Activated naive CD4-positive, alpha-beta T cell treated with anti-CD3 and anti-CD28 coated beads for 36 hours (primary cell): ENCODE measurements around the gene YEATS2. TPM values are rescaled to one million over a fixed set of nuclear protein-coding genes. Genes with fewer than 3 reads are reported as not detected.
"Not testable (repeated sequence)": the region's sequence is repeated elsewhere in the genome, so short reads cannot be mapped to it uniquely, and the experiment has no call there.

Experiments
- CTCF ChIA-PET: fragments of 350-600 bp; sonication (Branson Sonifier 250); formaldehyde crosslinking; loops from one replicate; lab custom pipeline; 2021; ENCODE audit warnings: antibody characterized with exemption; lab: Charles Lee
- DNase-seq: peaks from one replicate; pipeline ENCODE4 v3.0.0-alpha.2; 2020
- H3K27ac Mint-ChIP-seq: one replicate; pipeline ENCODE4 v1.8.0; 2021; ENCODE audit warnings: mild to moderate bottlenecking, mixed read lengths
- H3K27me3 Mint-ChIP-seq: one replicate; pipeline ENCODE4 v1.8.0; 2021; ENCODE audit warnings: low read depth, mixed read lengths
- H3K36me3 Mint-ChIP-seq: one replicate; pipeline ENCODE4 v1.8.0; 2021; ENCODE audit warnings: low read depth, mixed read lengths
- H3K4me1 Mint-ChIP-seq: one replicate; pipeline ENCODE4 v1.8.0; 2021; ENCODE audit warnings: low read depth, mixed read lengths
- H3K4me3 Mint-ChIP-seq: one replicate; pipeline ENCODE4 v1.8.0; 2021; ENCODE audit warnings: mild to moderate bottlenecking, moderate library complexity, mixed read lengths
- H3K9me3 Mint-ChIP-seq: one replicate; pipeline ENCODE4 v1.8.0; 2021; ENCODE audit warnings: mixed read lengths
- intact Hi-C: fragments of 100-400 bp; cut with micrococcal nuclease; formaldehyde crosslinking; loops from one replicate; pipeline ENCODE4 v1.15.1; 2023
- total RNA-seq, 2 experiments: library from RNA; stranded (reverse); gene quantifications; one replicate each; pipeline ENCODE4 v1.2.3, GENCODE V29; 2021

YEATS2 gene
- total RNA-seq, 2 experiments from 2014 or later, result 38.1 to 39.0 TPM

- CTCF ChIA-PET, result interaction anchor here (0.6 to 1.0 kb wide), 2 partner anchors 109 to 266 kb away, joined by 3 read pairs; no protein-coding TSS in a partner anchor
- intact Hi-C loops, result no loop called here
- Mint-ChIP-seq H3K36me3 (peaks cover 58% of the 10 kb centered on the region), H3K4me3 (no peak overlapping the region), H3K9me3 (no peaks in the 10 kb centered on the region), H3K27ac (no peak overlapping the region), H3K27me3 (no peaks in the 10 kb centered on the region), H3K4me1 (no peaks in the 10 kb centered on the region)
- no peak for DNase-seq
These were observed 30.6 kb downstream of the YEATS2 start for GRCh38 chr3:183728204-183728603.

DNA sequence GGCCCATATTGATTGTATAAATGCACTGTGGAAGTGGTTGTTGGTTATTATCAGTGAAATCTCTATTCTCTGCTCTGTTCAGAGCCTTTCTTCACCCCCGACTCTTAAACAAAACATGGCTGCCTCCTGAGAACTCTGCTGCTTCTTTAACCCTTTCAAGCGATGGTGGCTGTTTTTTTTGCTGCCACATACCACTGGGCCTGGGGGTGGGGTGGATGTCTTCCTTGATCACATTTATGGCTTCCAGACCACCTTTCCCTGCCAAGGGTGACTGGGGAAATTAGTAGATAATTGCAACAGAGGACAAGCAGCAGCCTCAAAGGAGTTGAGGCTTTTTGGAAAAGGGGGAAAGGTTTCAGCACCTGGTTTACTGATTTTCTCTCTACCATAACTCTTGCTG, 32.8 kb downstream of the YEATS2 start:
- Mint-ChIP-seq H3K4me1 (no peaks in the 10 kb centered on the region), H3K9me3 (no peaks in the 10 kb centered on the region), H3K27ac (no peak overlapping the region), H3K4me3 (no peak overlapping the region), H3K27me3 (no peaks in the 10 kb centered on the region), H3K36me3 (peaks cover 65% of the 10 kb centered on the region)
- intact Hi-C loops, result no loop called here
- DNase-seq, result no peak
- CTCF ChIA-PET, result no interaction called here

GRCh38 chr3:183731611-183732010, 34.0 kb downstream of the YEATS2 start:
- Mint-ChIP-seq H3K36me3 (peaks cover 63% of the 10 kb centered on the region), H3K27ac (no peak overlapping the region), H3K4me1 (no peaks in the 10 kb centered on the region), H3K27me3 (no peaks in the 10 kb centered on the region), H3K4me3 (no peak overlapping the region), H3K9me3 (no peaks in the 10 kb centered on the region)
- DNase-seq, result no peak
- intact Hi-C loops, result no loop called here
- CTCF ChIA-PET, result no interaction called here

GRCh38 chr3:183733553-183733952, 36.0 kb downstream of the YEATS2 start:
- Mint-ChIP-seq H3K4me3 (no peak overlapping the region), H3K9me3 (no peaks in the 10 kb centered on the region), H3K4me1 (no peaks in the 10 kb centered on the region), H3K27me3 (no peaks in the 10 kb centered on the region), H3K36me3 (peaks cover 63% of the 10 kb centered on the region), H3K27ac (no peak overlapping the region)
- no peak for DNase-seq
- intact Hi-C loops, result no loop called here
- CTCF ChIA-PET, result no interaction called here

DNA sequence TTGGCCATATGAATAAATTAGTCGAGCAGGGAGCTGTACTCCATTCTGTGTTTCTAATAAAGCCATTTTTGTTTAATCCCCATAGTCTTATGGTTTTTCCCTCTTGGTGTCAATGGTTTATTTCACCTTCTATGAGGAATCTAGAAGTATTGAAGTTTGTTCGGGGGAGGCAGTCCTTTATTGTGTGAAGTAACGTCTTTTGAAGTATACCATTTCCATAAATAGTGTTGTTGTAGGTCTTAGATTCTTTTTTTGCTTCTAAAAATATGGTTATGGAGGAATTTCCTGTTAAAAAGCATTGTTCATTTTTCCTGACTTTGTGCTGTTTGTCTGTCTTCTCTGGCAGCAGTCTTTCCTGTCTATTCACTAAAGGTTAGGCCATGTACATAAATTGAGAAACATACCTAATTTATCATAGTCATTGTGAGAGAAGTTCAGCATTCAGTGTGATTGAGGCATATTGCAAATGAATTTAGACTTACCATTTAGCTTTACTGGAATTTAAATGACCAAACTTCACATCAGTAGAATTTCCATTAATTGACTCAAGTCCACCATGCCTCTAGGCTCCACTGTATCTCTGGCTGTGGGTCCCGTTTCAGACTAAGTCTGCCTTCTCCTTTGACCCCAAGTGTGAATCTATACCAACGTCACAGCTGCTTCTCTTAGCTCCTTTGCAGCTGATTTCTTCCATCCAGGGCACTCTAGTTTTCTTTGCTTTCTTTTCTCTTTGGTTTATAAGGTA, 37.3 kb downstream of the YEATS2 start:
- CTCF ChIA-PET, result interaction anchor here (0.7 to 0.8 kb wide), 2 partner anchors 182 to 280 kb away, joined by 3 read pairs; no protein-coding TSS in a partner anchor
- Mint-ChIP-seq H3K9me3 (no peaks in the 10 kb centered on the region), H3K4me1 (no peaks in the 10 kb centered on the region), H3K27me3 (no peaks in the 10 kb centered on the region), H3K36me3 (peaks cover 54% of the 10 kb centered on the region), H3K27ac (no peak overlapping the region), H3K4me3 (no peak overlapping the region)
- intact Hi-C loops, result no loop called here
- no peak for DNase-seq

- CTCF ChIA-PET, result no interaction called here
- no peak for DNase-seq
- no peaks in the 10 kb centered on the region for H3K27me3 Mint-ChIP-seq
- no peaks in the 10 kb centered on the region for H3K4me1 Mint-ChIP-seq
- intact Hi-C loops, result no loop called here
- H3K27ac Mint-ChIP-seq, result no peak overlapping the region
- H3K9me3 Mint-ChIP-seq, result no peaks in the 10 kb centered on the region
- H3K36me3 Mint-ChIP-seq, result peaks cover 56% of the 10 kb centered on the region
- H3K4me3 Mint-ChIP-seq, result no peak overlapping the region
These were observed 39.5 kb downstream of the YEATS2 start for GRCh38 chr3:183737116-183737515.

DNA sequence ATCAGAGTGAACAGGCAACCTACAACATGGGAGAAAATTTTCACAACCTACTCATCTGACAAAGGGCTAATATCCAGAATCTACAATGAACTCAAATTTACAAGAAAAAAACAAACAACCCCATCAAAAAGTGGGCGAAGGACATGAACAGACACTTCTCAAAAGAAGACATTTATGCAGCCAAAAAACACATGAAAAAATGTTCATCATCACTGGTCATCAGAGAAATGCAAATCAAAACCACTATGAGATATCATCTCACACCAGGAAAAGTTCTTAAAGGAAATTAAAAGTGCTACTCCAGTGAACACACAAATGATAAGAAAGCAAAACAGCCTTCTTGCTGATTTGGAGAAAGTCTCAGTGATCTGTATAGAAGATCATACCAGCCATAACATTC, 42.6 kb downstream of the YEATS2 start:
- H3K27ac Mint-ChIP-seq, H3K9me3 Mint-ChIP-seq, CTCF ChIA-PET, H3K27me3 Mint-ChIP-seq, H3K4me1 Mint-ChIP-seq, intact Hi-C loops, DNase-seq, H3K4me3 Mint-ChIP-seq: not testable (repeated sequence)
- peaks cover 43% of the 10 kb centered on the region for H3K36me3 Mint-ChIP-seq

GRCh38 chr3:183743231-183743630, 45.6 kb downstream of the YEATS2 start:
- H3K4me1 Mint-ChIP-seq, result no peaks in the 10 kb centered on the region
- no peak for DNase-seq
- H3K27me3 Mint-ChIP-seq, result no peaks in the 10 kb centered on the region
- intact Hi-C loops, result no loop called here
- CTCF ChIA-PET, result no interaction called here
- no peak overlapping the region for H3K27ac Mint-ChIP-seq
- no peaks in the 10 kb centered on the region for H3K9me3 Mint-ChIP-seq
- H3K36me3 Mint-ChIP-seq, result peaks cover 30% of the 10 kb centered on the region
- no peak overlapping the region for H3K4me3 Mint-ChIP-seq

DNA sequence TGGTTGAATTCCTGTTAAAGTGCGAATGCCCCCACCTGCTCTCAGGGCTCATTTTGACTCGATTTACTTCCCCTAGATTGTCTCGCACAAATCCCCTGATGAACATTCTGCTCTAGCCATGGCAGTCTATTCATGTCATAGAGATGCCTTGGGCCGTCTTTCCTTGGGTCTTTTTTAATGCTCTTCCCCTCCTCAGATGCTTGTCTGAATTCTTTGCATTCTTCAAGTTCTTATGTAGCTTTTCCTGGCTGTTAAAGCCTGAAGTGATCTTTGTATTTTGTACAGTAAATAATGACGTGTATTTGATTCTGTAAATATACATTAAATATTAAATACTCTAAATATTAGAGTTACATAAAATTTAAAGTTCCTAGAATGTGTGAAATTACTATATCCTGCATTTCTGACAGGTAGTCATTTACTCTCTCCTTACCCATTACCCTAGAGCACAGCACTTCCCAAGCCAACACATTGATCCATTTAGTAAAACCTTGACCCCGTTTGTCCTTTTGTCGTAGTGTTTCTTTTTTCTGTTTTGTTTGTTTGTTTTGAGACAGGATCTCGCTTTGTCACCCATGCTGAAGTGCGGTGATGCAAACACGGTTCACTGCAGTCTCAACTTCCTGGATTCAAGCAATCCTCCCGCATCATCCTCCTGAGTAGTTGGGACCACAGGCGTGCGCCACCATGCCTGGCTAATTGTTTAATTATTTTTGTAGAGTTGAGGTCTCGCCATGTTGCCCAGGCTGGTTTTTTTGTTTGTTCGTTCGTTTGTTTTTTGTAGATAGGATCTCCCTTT, 47.9 kb downstream of the YEATS2 start:
- peaks cover 33% of the 10 kb centered on the region for H3K36me3 Mint-ChIP-seq

DNA sequence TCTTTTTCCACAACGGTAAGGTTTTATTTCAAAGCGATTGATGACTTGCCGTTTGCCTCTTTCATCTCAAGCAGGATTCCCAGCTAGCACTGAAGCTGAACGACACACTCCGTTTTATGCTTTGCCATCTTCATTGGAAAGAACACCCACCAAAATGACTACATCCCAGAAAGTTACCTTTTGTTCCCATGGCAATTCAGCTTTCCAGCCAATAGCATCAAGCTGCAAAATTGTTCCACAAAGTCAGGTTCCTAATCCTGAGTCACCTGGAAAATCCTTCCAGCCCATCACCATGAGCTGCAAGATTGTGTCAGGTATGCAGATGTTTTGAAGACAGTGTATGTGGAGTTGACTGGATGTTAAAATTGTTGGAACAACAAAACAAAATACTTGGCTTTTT, 56.5 kb downstream of the YEATS2 start:
- Mint-ChIP-seq H3K27me3 (no peaks in the 10 kb centered on the region), H3K36me3 (peaks cover 47% of the 10 kb centered on the region), H3K27ac (no peak overlapping the region), H3K4me1 (no peaks in the 10 kb centered on the region), H3K9me3 (no peaks in the 10 kb centered on the region), H3K4me3 (no peak overlapping the region)
- CTCF ChIA-PET, result no interaction called here
- no peak for DNase-seq
- intact Hi-C loops, result no loop called here

More for the DNA sequence above, 47.9 kb downstream of the YEATS2 start:
- CTCF ChIA-PET, result no interaction called here
- DNase-seq, result no peak
- no peak overlapping the region for H3K27ac Mint-ChIP-seq
- H3K4me3 Mint-ChIP-seq, result no peak overlapping the region
- H3K4me1 Mint-ChIP-seq, result no peaks in the 10 kb centered on the region
- no peaks in the 10 kb centered on the region for H3K9me3 Mint-ChIP-seq
- no peaks in the 10 kb centered on the region for H3K27me3 Mint-ChIP-seq
- intact Hi-C loops, result no loop called here

- no peak for DNase-seq
- no peaks in the 10 kb centered on the region for H3K9me3 Mint-ChIP-seq
- intact Hi-C loops, result loop anchor here (10.0 kb wide), 1 partner anchor 638 kb away; no protein-coding TSS in a partner anchor
- H3K4me1 Mint-ChIP-seq, result peaks cover 11% of the 10 kb centered on the region
- CTCF ChIA-PET, result interaction anchor here (1.0 kb wide), 1 partner anchor 29 kb away, joined by 3 read pairs; no protein-coding TSS in a partner anchor
- H3K4me3 Mint-ChIP-seq, result no peak overlapping the region
- H3K27me3 Mint-ChIP-seq, result no peaks in the 10 kb centered on the region
- peaks cover 27% of the 10 kb centered on the region for H3K36me3 Mint-ChIP-seq
- H3K27ac Mint-ChIP-seq, result no peak overlapping the region
These were observed 64.7 kb downstream of the YEATS2 start for GRCh38 chr3:183762304-183762703.

- Mint-ChIP-seq H3K27ac (no peak overlapping the region), H3K4me1 (peaks cover 11% of the 10 kb centered on the region), H3K9me3 (no peaks in the 10 kb centered on the region), H3K27me3 (no peaks in the 10 kb centered on the region), H3K36me3 (peaks cover 18% of the 10 kb centered on the region), H3K4me3 (no peak overlapping the region)
- intact Hi-C loops, result loop anchor here (10.0 kb wide), 1 partner anchor 640 kb away; no protein-coding TSS in a partner anchor
- CTCF ChIA-PET, result interaction anchor here (0.6 to 1.9 kb wide), 8 partner anchors 8 to 323 kb away, joined by 3 to 7 read pairs (median 3); no protein-coding TSS in a partner anchor
- DNase-seq, result no peak
These were observed 67.5 kb downstream of the YEATS2 start for GRCh38 chr3:183764847-183765731.
